GM12892 (cell line): Measurements from ENCODE around the gene ARPP21.

Experiments
- POLR2A ChIP-seq: IDR thresholded peaks from 2 replicates; pipeline ENCODE4 v1.6.1; 2011; ENCODE audit warnings: low read depth, low read length, control low read depth
- TAF1 ChIP-seq: IDR thresholded peaks from 2 replicates; pipeline ENCODE4 v1.6.1; 2011; ENCODE audit warnings: low read depth, mild to moderate bottlenecking, control low read depth, low read length, borderline replicate concordance

- TF ChIP-seq POLR2A (no peak), TAF1 (no peak)
Measured at GRCh38 chr3:35814531-35814930, 175.2 kb downstream of the ARPP21 start.
